Kidney capillary endothelial cell (primary cell): ENCODE data around the gene ADRB1.

Experiments
- DNase-seq: peaks from one replicate; pipeline ENCODE4 v3.0.0-alpha.2; 2018; ENCODE audit warnings: low spot score

Gene ADRB1

DNA sequence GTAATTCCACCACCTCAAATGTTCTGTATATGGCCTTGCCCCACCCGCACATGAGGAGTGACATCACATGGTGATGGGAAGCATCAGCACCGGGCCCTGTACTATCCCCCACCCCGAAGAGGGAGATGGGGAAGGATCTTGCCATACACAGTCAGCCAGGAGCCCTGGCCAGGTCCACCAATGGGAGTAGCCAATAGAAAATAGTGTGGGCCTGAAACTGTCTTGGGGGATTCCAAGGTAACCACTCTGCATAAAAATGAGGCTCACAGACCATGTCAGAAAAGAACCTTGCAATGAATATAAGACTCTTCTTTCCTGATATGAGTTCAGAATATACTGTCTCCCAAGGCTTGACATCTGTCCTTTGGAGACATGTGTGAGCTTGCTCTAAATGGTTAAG lies 51.1 kb downstream of the ADRB1 start:
- DNase-seq = no peak

- DNase-seq = no peak
Observed at GRCh38 chr10:114095559-114096337, 52.1 kb downstream of the ADRB1 start.
